Globus pallidus (tissue), 1 donor: ENCODE results near the gene CROCC.

Experiments used
- DNase-seq: peaks from one replicate; pipeline ENCODE4 v3.0.0-alpha.2; 2015; ENCODE audit warnings: low spot score

CROCC gene

GRCh38 chr1:16986560-16986959 is 64.8 kb downstream of the CROCC start:
- no peak for DNase-seq

- no peak for DNase-seq
Observed at GRCh38 chr1:16986962-16987361, 65.2 kb downstream of the CROCC start.

DNA sequence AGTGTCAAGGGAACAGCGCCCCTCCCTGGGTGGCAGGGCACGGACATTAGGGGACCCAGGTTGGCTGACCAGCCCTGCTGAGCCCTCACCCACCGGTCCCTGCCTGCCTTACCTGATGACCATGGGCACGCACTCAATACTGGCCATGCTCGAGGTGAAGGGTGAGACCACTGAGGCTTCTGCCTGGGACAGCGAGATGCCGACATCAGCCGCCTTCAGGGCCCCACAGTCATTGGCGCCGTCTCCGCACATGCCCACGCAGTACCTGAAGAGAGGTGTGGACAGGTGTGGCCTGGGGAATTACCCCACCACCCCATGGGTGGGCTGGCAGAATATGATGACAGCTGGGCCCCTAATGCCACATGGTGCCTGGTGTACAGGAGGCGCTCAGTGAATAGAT is 66.5 kb downstream of the CROCC start:
- DNase-seq = no peak

DNA sequence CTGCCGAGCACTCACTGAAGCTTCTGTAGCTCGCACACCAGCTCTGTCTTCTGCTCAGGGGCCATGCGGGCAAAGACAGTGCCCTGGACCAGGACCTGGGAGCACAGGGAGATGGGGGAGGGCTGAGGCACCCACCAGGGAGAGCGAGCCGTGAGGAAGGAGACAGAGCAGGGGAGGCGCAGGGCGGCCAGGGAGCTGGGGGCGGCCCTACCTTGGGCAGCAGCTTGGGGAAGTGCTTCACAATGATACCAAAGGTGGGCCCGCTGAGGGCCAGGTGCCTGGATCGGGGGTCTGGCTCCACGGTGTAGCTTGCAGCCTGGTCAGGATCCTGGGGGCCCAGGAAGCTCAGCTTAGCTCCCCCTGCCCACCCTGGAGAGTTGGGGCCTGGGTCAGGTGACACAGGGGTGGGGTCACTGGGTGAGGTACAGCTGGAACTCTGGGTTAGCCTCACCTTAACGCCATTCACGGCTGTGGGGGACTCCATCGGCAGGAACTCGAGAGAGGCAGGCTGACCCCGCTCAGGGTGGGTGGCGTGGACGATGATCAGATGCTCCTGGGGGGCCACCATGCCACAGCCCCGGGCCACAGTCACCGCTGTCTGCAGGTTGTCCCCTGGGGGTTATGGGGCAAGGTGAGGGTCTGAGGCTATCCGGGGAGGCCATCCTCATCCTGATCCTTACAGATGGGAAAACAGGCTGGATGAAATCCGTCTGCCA is 68.1 kb downstream of the CROCC start:
- DNase-seq = no peak

- DNase-seq = no peak
Observed at GRCh38 chr1:16991571-16991970, 69.8 kb downstream of the CROCC start.

GRCh38 chr1:16992102-16992501 is 70.4 kb downstream of the CROCC start:
- no peak for DNase-seq

DNA sequence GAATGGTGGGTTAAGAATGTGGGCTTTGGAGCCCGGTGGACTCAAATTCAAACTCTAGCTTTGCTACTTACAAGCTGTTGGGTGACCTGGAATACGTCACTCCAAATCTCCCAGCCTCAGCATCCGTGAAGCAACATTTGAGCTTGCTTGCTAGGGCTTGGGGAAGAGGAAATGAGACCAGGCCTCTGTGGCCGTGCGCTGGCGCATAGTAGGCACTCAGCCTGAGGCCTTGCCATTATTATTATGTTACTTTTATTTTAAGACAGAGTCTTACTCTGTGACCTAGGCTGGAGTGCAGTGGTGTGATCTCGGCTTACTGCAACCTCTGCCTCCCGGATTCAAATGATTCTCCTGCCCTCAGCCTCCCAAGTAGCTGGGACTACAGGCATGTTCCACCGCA is 70.9 kb downstream of the CROCC start:
- DNase-seq = no peak

GRCh38 chr1:16993521-16994038 is 71.8 kb downstream of the CROCC start:
- DNase-seq = no peak

DNA sequence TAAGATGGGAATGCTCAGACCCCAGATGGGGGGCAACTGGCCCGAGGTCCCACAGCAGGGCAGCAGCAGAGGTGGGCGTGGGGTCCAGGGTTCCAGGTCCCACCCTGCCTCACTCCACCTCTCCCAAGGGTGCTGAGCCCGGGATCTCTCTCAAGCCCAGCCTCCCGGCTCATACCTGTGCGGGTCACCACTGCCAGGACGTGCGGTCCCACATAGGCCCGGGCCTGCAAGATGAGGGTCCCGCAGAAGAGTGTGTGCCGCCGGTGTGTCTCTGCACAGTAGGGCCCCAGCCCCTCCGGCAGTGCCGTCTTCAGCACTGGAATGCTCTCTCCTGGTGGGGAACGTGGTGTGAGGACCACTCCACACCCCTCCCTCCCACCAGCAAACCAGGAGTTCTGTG is 75.1 kb downstream of the CROCC start:
- no peak for DNase-seq

DNA sequence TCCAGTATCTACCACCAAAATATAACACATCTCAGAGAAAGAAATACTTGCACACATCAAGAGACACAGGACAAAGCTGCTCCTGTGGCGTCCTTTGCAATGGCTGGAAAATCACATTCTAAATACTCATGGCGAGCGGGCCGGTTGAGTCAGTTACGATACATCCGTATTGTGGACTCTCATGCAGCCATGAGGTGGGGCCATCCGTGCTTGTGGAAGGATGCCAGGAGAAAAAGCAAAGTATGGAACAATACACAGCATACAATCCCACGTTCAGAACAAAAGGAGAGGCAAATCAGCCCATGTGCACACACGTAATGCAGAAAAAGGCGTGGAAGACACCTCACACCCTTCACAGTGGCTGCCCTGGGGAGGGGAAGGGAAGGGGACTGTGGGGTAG is 76.9 kb downstream of the CROCC start:
- no peak for DNase-seq

DNA sequence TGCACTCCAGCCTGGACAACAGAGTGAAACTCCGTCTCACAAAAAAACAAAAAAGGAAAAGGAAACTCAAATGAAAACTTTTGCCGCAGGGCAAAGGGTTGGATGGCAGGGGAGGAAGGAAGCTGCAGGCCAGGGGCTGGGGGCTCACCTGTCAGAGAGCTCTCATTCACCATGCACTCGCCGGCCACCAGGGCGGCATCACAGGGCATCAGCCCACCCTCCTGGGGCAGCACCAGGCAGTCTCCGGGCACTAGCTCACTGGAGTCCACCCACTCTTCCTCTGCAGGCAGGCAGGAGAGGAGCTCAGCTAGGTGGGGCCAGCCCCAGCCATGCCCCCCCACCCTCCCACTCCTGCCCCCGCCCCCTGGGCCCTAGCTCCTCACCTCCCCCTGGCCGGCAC is 78.1 kb downstream of the CROCC start:
- no peak for DNase-seq

DNA sequence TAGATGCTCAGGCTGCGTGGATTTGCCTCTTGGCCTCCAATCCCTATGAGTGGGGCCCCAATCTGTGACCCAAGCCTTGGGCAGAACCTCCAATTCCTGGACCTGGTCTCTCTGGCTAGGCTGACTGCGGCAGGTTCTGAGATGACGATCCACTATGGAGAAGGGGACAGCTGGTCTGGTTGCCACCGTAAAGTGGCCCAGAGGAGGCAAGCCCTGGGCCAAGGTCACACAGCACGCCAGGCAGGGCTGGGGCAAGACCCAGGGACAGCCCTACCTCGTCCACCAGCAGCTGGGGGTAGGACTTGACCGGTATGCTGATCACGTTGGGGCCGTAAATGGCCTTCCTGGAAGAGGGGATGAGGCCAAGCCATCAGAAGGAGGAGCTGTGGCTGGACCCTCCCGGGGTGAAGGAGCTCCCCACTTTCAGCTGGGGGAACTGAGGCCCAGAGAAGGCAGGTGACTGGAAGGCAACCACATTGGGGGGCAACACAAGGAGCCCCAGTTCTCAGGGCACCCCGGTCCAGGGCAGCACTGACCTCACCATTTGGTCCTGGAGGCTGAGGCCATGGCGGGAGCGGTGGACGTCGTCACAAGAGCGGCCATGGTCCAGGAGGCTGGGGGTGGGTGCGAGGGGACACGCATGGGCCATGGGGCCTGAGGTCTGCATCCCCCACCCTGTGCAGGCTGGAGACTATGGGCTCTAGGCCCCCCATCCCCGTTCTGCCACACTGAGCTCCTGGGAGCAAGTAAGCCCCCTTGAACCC is 80.2 kb downstream of the CROCC start:
- no peak for DNase-seq

GRCh38 chr1:17002524-17002902 is 80.8 kb downstream of the CROCC start:
- DNase-seq = no peak

DNA sequence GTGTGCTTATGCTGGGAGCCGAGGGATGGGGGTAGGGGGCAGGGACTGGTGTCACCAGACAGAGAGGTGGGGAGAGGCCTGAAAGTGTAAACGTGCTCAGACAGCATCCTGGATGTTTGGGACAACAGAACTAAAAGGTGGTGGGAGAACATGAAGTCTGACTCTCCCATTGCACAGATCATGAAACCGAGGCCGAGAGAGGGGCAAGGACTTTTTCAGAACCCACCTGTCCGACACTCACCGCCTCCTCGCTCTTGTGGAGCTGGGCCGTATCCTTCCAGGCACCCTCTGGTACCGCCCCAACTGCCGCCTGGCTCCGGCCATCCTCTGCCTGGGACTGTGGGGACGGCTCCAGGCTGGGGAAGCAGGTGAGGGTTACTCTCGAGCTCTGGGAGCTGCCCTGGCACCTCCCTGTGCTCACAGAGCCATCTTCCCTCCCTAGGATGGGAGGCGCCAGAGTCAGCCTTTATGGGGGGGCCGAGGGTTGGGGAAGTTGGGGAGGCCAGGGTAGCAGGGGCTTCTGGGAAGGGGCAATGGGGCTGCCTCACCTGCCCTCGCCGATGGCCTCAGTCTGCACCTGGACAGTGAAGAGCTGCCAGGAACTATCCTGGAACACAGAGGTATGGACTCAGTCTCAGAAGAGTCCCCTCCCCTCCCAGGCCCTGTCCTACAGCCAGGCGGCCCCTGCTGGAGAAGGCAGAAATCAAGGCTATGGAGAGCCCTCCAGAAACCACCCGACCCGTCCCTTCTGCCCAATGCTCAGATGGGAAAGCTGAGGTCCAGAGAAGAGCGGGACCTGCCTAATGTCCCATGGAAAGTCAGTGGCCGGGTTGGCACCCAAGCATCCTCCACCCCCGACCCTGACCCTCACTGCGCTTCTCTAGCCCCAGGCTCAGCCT is 83.0 kb downstream of the CROCC start:
- DNase-seq = no peak

DNA sequence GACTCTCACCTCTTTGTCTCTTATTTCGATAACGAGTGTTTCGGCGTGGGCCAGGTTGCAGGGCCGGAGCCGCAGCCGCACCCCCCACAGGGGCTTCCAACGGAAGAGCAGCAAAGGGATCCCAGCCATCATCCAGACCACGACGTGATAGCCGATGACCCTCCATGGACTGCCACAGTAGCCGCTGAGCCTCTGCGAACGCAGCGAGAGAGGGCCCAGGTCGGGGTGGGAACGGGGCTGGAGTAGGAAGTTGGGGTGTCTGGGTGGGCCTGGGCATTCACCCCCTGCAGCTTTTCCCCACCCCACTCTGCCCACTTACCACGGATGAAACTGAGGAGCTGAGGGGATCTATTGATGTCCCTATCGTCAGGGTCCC is 83.6 kb downstream of the CROCC start:
- no peak for DNase-seq

- no peak for DNase-seq
Observed at GRCh38 chr1:17007121-17007520, 85.4 kb downstream of the CROCC start.

DNA sequence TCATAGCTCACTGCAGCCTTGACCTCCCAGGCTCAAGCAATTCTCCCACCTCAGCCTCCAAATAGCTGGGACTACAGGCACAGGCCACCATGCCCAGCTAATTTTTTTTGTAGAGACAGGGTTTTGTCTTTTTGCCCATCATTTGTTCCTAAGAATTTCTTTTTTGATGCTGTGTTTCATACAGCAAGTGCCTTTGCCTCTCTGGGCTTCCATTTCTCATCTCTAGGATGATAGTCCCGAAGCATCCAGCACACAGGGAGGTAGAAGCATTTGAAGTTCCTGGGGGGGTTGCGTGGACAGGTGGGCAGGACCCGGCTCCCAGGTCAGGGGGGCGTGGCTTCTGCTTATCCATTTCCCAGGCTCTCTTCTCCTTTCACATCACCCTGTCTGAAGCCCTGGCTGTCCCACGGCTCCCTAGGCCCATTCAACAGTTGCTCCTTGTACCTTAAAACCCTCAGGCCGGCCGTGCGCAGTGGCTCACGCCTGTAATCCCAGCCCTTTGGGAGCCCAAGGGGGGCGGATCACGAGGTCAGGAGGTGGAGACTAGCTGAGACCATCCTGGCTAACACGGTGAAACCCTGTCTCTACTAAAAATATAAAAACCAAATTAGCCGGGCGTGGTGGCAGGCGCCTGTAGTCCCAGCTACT is 86.6 kb downstream of the CROCC start:
- no peak for DNase-seq

DNA sequence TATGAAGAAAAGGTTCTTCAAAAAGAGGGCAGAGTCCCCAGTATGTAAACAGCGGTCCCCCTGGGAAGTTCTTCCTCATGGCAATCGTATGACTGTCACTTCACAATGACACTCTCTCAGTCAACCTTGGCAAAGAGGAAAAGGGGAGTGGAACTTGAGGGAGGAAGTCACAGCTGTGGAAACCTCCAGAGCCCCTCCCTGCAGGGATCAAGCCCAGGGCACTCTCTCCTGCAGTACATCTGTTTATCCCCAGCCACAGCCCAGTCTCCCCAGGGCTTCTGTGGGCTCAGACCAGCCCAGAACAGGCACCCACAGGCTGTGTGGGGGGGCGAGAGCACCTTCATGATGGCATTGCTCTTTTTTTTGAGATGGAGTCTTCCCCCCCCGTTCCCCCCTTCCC is 88.0 kb downstream of the CROCC start:
- peak; percentile 3 for DNase-seq

DNA sequence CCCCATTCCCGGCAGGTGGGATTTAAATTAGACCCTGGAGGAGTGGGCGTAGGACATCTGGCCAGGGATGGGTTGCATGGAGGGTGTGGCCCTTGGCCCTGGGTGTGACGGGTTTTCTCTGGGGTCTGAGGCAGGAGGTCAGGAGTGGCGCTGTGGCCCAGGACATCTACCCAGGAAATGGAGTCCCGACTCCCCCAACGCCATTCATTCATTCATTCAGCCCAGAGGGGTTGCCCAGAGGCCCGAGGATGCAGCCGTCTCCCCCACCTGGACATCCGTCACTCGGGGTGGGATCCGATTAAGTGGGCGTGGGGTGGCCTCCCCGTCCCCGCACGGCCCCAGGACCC is 89.3 kb downstream of the CROCC start:
- DNase-seq = peak; percentile 2

DNA sequence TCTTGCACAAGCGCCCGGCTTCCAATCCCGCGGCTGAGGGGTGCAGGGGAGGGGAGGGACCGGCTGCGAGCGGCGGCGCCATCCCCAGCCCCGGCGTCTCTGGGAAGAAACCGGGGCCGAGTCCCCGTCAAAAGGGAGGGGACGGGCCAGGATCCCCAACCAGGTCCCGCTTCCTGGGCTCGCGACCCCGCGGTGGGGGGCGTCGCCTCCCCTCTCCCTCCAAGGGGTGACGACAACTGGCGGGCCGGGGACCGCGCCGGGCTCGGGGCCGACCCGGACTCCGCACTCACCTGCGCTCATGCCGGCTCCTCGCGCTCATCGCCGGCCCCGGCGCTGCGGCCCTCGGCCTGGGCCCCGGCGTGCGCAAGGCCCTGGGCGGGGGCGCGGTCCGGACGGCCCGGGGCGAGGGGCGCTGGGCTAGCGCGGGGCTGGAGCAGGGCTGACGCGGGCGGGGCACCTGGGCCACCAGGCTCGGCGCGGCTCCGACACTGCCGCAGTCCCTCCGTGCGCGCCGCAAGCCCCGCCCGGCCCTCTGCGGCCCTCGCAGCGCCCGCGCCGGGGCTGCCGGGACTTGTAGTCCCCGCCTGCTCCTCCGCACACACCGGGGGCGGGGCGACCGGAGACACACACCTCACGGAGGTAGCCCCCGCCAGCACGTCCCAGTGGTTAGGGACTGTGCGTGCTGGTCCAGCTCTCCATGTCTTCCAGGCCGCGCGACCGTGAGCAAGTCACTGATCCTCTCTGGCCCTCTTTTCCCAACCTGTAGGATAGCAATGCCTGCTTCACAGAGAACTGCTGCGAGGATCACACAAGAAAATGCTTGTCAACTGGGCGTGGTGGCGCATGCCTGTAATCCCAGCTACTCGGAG is 89.9 kb downstream of the CROCC start, which contains the start of gene ATP13A2:
Gene ATP13A2 (minus strand): TSS at position 490 of the 869 bp plus-strand sequence. CDS start 190 bp downstream, at position 300.
- DNase-seq = peak; percentile 85
